Bronchial epithelial cell (primary cell): ENCODE measurements around the gene NTRK3. TPM values are rescaled to one million over a fixed set of nuclear protein-coding genes. Genes with fewer than 3 reads are reported as not detected.

Source experiments
- DNase-seq: peaks from one replicate; pipeline ENCODE4 v3.0.0-alpha.2; 2010; ENCODE audit warnings: low read depth
- FAIRE-seq: peaks from 2 replicates; lab custom pipeline; 2011; peaks lifted over from hg19 to GRCh38; lab: Jason Lieb, UNC
- H3K27me3 ChIP-seq: 2 replicates; pipeline ENCODE4 v1.5.1; 2011; ENCODE audit warnings: low read length; ENCODE audit not compliant: control insufficient read depth, insufficient read depth
- H3K36me3 ChIP-seq: 2 replicates; pipeline ENCODE4 v1.5.1; 2011; ENCODE audit warnings: low read length; ENCODE audit not compliant: control insufficient read depth, insufficient read depth
- H3K4me3 ChIP-seq: 2 replicates; pipeline ENCODE4 v1.5.1; 2011; ENCODE audit warnings: mild to moderate bottlenecking, low read depth, low read length, control low read depth
- total RNA-seq: library from RNA; depleted of rRNA; stranded (reverse); fragments of >200 nt; gene quantifications from 2 replicates; pipeline ENCODE4 v1.2.1, GENCODE V29; 2014
- TF ChIP-seq, protein P1 (sequence below): IDR thresholded peaks from 2 replicates; pipeline ENCODE4 v1.5.1; 2011; ENCODE audit warnings: mild to moderate bottlenecking, moderate library complexity, low read length, control low read depth, inconsistent platforms; ENCODE audit not compliant: insufficient read depth, severe bottlenecking

NTRK3 gene
- total RNA-seq, 1 donor from 2014 or later, result not detected

DNA sequence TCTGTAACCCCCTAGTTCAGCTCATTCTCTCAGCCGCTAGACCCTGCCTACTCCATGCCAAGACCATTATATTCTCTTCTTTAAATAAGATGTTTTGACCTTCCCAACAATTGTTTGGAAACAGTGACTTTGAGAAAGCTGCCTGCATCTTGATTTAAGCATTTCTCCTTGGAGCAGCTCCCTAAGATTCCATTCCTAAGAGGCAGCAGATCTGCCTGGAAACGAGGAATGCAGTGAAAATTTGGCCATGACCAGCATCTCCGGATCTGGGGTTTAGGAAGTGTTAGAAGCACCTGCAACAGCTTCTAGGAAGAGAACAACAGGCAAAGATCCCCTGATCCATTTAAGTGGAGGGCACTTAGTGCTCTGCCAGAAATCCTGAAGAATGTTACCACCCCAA is 235.7 kb downstream of the NTRK3 start:
- DNase-seq (no peak), FAIRE-seq (no peak)
- TF ChIP-seq, protein P1, sequence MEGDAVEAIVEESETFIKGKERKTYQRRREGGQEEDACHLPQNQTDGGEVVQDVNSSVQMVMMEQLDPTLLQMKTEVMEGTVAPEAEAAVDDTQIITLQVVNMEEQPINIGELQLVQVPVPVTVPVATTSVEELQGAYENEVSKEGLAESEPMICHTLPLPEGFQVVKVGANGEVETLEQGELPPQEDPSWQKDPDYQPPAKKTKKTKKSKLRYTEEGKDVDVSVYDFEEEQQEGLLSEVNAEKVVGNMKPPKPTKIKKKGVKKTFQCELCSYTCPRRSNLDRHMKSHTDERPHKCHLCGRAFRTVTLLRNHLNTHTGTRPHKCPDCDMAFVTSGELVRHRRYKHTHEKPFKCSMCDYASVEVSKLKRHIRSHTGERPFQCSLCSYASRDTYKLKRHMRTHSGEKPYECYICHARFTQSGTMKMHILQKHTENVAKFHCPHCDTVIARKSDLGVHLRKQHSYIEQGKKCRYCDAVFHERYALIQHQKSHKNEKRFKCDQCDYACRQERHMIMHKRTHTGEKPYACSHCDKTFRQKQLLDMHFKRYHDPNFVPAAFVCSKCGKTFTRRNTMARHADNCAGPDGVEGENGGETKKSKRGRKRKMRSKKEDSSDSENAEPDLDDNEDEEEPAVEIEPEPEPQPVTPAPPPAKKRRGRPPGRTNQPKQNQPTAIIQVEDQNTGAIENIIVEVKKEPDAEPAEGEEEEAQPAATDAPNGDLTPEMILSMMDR, result no peak
- Histone ChIP-seq H3K27me3 (no peaks in the 10 kb centered on the region), H3K36me3 (no peaks in the 10 kb centered on the region), H3K4me3 (no peak overlapping the region)

DNA sequence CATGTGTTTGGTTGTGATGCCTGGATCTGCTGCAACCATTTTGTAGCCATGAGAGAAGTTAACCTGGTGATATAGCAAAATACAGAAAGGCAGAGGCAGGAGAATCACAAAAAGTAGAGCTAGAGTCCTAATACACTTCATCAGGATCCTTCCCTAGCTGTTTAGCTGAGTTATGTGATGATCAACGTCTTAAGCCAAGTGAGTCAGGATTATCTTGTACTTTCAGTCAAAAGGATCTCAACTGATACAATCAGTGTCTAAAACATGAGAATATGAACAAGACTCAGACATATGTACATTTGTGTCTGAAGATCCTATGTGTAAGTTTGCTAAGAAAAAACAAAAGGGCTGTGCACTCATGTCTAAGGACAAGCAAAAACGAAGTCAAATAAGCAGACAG is 236.9 kb downstream of the NTRK3 start:
- Histone ChIP-seq H3K4me3 (no peak overlapping the region), H3K36me3 (no peaks in the 10 kb centered on the region), H3K27me3 (no peaks in the 10 kb centered on the region)
- FAIRE-seq (no peak), DNase-seq (no peak)
- TF ChIP-seq, protein P1, result no peak

DNA sequence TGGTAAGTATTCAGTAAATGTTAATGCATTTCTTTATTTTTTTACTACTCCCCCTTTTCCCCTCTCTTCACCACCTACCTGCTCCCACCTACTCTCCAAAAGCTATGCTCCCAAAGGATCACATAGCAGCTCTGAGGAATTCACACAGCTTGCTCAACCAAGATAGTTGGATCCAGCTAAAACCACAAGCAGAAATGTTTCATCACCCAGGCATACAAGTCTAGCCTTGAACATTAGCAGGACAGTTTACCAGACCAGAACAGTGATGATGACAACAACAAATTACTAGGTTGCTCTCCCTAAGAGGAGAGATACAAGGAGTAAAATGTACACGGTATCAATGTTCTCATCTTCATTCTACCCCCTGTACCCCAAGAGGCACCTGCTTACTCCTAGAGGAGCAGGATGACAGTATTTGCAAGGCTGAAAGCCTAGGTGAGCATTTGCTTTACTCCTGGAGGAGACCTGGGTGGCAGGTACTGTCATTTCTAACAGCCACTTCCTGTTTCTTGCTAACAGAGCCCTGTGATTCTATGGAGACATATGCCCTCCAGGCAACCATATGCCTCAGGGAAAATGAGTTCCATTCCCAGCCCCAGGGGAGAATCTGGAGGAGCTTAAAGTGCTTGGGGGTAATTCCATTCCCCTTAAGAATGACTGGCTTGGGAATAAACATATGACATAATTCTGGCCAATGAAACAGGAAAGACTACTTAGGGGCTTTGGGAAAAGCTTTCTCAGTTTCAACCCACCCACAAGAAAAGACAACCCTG is 237.5 kb downstream of the NTRK3 start:
- FAIRE-seq (no peak), DNase-seq (peak; percentile 1)
- H3K4me3 ChIP-seq, result no peak overlapping the region
- TF ChIP-seq, protein P1, result no peak
- no peaks in the 10 kb centered on the region for H3K27me3 ChIP-seq
- no peaks in the 10 kb centered on the region for H3K36me3 ChIP-seq

DNA sequence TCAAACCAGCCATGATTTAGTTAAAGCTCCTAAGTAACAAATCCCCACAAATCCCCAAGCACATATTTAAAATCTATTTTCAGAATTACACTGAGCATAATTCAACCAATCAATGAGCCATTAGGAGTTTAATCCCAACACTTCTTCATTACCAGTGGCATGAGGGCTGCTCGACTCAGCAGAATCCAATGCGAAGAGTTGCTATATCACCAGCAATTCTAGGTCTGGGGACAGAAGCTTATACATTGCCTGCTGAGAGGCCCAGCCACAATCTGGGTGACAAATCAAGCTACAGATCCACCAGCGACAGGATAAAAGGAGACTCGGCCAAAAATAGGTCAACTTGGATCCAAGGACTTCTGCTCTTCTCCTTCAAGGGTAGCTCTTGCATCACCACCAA is 238.8 kb downstream of the NTRK3 start:
- FAIRE-seq, result no peak
- H3K36me3 ChIP-seq, result no peaks in the 10 kb centered on the region
- DNase-seq, result no peak
- H3K4me3 ChIP-seq, result no peak overlapping the region
- H3K27me3 ChIP-seq, result no peaks in the 10 kb centered on the region
- TF ChIP-seq, protein P1, result no peak

DNA sequence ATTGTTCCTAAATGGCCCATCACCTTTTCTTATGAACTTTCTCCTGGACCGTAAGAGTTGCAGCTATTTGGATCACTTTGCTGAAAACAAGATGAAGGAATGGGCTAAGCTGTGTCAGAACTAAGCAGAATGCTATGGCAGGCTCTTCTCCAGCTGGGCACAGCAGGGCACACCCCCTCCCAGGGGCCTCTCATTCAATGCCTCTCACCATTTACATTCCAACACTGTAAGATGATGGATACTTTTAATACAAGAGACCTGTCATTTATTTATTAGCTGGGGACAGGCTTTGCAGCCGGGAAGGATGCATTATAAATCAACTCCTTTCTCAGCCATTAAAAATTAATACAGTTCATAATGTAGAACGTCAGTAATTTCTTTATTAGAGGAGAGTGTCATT is 240.1 kb downstream of the NTRK3 start:
- Histone ChIP-seq H3K27me3 (no peaks in the 10 kb centered on the region), H3K4me3 (no peak overlapping the region), H3K36me3 (no peaks in the 10 kb centered on the region)
- TF ChIP-seq, protein P1, result no peak
- DNase-seq (no peak), FAIRE-seq (no peak)
